ENCODE results near the gene GRB7. TPM values are rescaled to one million over a fixed set of nuclear protein-coding genes. Genes with fewer than 3 reads are reported as not detected.

The GRB7 gene
- total RNA-seq, 1 donor from 2014 or later = under 0.01 TPM

Other genes with a start within 250 kb of the GRB7 start
- gene NEUROD2, start 130.0 kb upstream of the GRB7 start, total RNA-seq = not detected in 2 replicates
- gene PPP1R1B, start 111.0 kb upstream of the GRB7 start, total RNA-seq = not detected in 2 replicates
- gene STARD3, start 100.8 kb upstream of the GRB7 start, total RNA-seq = 29.2 and 52.0 TPM in 2 replicates
- gene TCAP, start 72.6 kb upstream of the GRB7 start, total RNA-seq = under 0.01 and 0.60 TPM in 2 replicates
- 0.65 and 2.8 TPM in 2 replicates for gene PNMT, start 69.5 kb upstream of the GRB7 start, total RNA-seq
- gene PGAP3, start 49.9 kb upstream of the GRB7 start, total RNA-seq = 3.2 and 3.3 TPM in 2 replicates
- 0.60 and 1.7 TPM in 2 replicates for gene ERBB2, start 37.9 kb upstream of the GRB7 start, total RNA-seq
- 17.7 and 18.7 TPM in 2 replicates for gene MIEN1, start 7.4 kb upstream of the GRB7 start, total RNA-seq
- not detected in 2 replicates for gene IKZF3, start 126.4 kb downstream of the GRB7 start, total RNA-seq
- not detected in 2 replicates for gene ZPBP2, start 130.3 kb downstream of the GRB7 start, total RNA-seq
- 1.6 and 1.7 TPM in 2 replicates for gene GSDMB, start 180.7 kb downstream of the GRB7 start, total RNA-seq
- gene ORMDL3, start 189.7 kb downstream of the GRB7 start, total RNA-seq = 25.9 and 38.5 TPM in 2 replicates
- not detected in 2 replicates for gene LRRC3C, start 189.8 kb downstream of the GRB7 start, total RNA-seq
- gene GSDMA, start 225.1 kb downstream of the GRB7 start, total RNA-seq = not detected in 2 replicates
- 66.5 and 84.3 TPM in 2 replicates for gene PSMD3, start 242.9 kb downstream of the GRB7 start, total RNA-seq

Measured in lung microvascular endothelial cell (primary cell).